Hematopoietic multipotent progenitor cell treated with erythropoietin and hydrocortisone succinate and interleukin-3 and kit ligand, for 17 days (in vitro differentiated cells): ENCODE measurements around the gene C1orf105.
"Not testable (repeated sequence)": the region's sequence is repeated elsewhere in the genome, so short reads cannot be mapped to it uniquely, and the experiment has no call there.

Source experiments
- DNase-seq: peaks from one replicate; pipeline ENCODE4 v3.0.0-alpha.2; 2015; ENCODE audit warnings: low spot score

C1orf105 gene

DNA sequence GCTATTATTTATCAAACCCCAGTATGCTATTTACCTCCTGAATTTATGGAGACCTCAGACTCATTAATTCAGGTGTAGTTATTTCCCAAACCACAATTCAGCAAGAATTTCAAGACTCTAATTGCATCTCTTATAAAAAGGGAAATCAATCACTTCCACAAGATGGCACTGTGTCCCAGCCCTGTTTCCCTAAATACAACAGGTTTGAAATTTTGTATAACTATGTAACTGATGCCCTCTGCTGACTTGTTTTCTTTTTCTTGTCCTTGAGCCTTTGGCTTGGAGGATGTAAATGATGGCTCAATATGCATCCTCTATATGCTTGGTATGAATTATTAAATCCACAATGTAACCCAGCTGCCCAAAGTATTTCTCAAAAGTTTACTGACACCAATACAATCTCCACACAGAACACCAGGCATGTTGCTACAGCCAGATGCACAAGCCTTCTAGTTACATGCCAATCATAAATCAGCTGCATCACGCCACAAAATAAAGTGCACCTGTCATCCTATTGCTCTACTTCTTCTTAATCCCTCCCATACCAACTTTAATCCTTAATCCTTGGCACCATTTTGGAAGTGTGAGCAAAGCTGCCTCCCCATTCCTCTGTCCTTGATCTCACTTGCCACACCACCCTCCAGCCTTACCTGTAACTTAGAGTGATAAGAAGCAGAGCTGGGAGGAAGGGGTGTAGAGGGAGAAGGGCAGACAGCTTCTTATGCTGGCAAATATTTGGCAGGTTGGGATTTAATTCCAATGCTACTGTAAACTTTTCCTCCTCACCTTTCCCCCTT is 9.0 kb downstream of the C1orf105 start:
- DNase-seq: peak; percentile 73

DNA sequence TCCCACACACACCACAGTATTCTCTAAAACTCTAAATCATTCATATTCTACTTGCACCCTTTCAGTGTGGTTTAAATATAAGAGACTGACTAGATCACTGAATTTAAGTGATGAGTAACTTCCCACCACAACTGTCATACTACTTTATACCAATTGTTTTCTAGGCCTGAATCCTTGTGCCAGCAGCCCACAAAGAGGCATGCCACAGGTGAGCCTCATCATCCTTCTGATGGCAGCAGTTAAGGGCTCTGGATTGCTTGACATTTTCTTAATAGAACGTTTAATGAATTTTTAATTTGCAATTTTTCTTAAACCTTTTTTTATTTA is 9.6 kb downstream of the C1orf105 start:
- DNase-seq: no peak

DNA sequence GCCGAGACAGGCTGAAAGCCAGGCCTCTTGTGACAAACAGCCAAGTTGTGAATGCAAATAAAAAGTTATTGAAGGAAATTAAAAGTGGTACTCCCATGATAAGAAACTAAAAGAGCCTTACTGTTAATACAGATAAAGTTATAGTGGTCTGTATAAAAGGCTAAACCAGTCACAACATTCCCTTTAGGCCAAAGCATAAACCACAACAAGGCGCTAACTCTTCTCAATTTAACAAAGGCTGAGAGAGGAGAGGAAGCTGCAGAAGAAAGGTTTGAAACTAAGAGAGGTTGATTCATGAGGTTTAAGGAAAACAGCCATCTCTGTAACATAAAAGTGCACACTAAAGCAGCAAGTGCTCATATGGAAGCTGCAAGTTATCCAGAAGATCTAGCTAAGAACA is 10.7 kb downstream of the C1orf105 start:
- DNase-seq: no peak

DNA sequence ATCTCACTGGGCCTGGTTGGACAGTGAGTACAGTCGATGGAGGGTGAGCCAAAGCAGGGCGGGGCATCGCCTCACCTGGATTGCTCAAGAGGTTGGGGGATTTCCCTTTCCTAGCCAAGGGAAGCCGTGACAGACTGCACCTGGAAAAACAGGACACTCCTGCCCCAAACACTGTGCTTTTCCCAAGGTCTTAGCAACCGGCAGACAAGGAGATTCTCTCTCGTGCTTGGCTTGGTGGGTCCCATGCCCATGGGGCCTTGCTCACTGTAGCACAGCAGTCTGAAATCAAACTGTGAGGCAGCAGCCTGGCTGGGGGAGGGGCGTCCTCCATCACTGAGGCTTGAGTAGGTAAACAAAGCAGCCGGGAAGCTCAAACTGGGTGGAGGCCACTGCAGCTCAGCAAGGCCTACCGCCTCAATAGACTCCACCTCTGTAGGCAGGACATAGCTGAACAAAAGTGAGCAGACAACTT is 11.3 kb downstream of the C1orf105 start:
- DNase-seq: no peak

DNA sequence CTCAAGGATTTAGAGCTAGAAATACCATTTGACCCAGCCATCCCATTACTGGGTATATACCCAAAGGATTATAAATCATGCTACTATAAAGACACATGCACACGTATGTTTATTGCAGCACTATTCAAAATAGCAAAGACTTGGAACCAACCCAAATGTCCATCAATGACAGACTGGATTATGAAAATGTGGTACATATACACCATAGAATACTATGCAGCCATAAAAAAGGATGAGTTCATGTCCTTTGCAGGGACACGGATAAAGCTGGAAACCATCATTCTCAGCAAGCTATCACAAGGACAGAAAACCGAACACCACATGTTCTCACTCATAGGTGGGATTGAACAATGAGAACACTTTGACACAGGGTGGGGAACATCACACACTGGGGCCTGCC is 16.7 kb downstream of the C1orf105 start:
- not testable (repeated sequence) for DNase-seq

DNA sequence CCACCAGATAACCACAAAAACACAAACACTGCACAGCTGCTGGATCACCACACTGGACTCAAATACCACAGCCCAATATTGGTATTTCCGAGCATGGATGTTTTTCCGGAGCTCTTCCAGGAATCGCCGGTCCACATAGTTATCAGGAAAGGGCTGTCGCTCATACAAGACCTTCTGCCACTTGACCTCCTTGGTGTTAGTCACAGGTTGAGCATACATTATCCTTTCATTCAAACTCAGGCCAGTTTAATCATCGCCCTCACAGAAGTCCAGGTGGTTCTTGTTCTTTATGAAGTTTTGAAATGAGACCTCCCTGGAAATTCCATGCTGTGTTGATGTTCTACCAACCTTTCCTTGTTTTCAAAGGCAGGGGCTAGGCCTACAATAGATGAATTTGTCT is 21.9 kb downstream of the C1orf105 start:
- no peak for DNase-seq

DNA sequence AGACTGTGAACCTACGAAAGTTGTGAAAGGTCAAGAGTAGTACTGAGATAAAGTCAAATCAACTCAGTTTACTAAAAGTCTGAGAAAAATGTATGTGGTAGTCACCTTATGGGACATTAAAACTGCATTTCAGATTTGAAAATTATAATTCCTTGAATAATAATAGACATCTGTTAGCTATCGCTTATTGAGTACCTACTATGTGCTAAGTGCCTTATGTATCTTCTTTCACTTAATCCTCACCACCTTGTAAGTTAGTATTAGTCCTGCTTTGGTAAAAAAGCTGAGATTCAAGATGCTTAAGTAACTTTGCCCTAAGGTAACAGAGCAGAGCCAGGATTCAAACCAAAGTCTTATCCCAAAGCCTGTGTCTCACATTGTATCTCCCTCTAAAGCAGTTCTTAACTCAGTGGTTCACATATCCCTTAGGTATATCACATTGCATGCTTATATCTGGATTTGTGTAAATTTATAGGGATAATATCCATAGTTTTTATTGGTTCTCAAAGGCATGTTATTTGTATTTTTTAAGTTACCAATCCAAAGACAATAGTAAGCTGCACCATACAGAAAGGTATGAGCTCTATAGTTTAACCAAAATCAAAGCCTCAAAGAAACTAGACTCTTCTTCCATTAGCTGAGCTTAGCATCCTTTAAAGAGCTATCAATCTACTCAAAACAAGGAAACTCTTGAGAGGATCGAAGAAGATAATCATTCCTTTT is 22.5 kb downstream of the C1orf105 start:
- no peak for DNase-seq

DNA sequence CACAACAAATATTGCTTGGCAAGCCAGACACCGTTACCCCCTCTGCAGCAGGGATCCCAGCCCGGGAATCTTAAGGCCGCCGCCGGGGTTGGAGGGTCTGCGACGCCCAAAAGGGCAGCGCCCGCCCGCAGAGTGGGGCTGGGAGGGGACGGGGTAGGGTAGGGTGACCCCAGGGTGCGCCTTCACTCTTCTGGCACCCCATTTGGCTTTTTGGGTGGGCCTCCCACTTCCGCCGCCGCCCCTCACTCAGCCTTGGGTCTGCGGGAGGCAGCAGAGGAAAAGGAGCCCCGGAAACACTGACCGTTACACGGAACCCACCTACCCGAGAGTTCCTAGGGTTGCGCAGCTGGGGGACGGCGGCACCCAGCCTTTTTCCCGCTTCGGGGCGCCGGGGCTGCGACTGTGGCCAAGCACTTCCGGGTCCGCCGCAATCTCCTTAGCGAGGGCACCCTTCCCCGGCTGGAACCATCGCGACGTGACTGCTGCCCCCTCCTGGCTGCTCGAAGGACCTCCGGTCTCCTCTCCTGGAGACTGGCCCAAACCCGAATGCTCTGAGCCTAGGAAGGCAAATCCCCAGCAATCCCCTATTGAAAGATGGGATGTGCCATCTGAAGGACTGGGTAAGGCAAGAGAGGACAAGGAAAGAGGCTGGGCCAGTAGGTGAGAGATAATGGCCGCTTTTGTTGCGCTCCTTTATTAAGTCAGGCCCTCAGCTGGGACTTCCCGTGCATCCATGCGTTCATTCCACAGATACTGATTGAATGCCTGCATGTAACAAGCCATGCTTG is 23.4 kb downstream of the C1orf105 start, which contains the start of gene PIGC:
TSS of gene PIGC (minus strand) at position 404 of the 788 bp plus-strand sequence. CDS start 1,447 bp downstream, outside the sequence.
- peak; percentile 88 for DNase-seq

DNA sequence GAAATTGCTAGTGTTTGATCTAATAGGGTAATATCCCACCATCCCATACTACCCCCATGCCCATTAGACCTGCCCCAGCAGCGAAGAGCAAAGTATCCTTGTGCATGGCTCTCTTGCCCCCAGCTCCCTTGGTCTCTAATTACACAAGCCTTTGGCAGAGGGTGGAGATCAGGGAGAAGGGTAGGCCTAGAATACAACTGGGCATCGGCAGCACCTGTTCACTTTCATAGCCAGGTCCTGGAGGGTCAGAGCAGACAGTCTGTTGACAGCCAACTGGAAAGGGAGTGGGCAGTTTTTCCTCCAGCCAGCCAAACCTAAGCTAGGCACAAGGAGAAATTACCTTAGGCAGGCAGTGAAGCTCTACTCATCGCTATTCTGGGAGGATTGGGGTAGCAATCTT is 26.1 kb downstream of the C1orf105 start:
- no peak for DNase-seq

DNA sequence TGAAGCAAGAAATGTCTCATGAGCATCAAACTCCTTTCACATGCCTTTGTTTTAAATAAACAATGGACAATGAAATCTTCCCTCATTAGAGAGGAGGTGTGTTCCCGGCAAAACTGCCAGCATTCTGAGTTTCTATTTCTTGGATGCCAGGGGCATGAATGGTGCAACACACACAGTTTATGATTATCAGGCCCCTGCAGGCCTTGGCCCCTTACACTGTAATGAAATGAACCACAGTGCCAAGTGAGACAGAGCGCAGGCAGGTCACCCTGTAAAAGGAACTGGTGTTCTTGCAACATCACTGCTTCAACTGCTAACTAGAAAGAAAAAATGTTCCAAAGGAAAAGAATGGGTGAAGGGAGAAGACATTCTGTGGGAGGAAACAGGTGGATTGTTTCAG is 27.2 kb downstream of the C1orf105 start:
- DNase-seq: peak; percentile 56

DNA sequence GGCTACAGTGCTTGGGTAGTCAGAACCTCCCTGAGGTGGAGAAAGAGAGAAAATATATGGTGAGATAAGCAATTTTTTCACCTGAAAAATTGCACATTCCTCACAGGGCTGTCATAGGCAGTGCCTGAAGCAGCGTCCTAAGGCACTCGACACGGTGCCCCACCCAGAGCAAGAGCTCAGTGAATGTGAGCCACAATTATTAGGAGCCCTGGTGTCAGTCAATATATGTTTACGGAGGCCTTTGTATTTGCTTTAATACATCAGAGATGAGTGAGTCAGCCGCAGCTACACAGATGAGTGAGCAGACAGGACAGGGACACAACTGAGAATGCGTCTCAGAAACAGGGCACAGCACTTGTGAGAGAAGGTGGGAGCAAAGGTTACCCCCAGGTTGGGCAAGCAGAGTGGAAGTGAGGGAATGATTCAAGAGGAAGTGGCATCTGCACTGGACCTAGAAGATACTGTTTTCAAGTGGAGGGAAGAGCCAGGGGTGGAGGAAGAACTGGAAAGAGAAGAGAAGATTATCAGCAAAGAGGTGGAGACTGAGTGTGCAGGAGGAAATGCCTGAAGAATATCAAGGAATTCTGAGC is 28.6 kb downstream of the C1orf105 start:
- DNase-seq: peak; percentile 41

DNA sequence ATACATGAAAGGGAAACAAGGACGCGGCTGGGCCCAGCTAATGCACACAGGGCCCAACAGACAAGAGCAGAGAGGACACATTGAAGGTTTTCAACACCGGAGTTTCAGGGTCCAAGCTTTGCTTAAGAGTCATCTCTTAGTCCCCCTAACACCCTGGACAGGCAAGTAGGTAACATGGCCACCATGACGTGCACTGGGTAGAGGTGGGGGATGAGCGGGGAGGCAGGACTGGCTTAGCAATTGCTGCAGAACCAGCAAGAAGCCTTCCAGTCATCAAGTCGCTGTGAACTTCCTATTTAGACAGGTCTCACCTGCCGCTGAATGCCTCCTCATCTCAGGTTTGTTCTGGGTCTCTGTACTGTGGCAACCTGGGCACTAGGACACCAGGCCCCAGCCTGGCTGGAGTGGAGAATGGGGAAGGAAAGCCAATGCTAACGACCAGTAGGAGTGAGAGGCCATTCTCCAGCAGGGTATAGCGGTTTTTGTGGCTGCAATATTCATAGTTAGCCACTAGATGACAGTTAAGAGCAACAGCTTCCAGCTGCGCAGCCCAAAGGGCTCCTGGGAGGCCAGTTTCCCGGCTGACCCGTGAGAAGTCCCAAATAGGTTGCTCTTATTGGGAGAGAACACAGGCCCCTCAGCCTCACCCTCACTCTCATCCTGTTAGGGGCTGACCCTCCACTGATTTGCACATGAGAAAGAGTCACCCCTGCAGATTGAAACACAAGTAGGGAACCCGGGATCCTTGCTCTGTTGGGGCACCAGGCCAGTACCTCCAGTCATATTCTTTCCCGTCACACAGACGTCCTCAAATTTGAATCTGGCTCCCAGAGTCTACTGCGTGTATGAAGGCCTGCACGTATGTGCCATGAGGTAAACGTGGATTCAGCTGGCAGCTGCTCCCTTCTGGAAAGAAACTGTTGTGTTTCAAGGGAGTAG is 29.4 kb downstream of the C1orf105 start:
- DNase-seq: peak; percentile 86

DNA sequence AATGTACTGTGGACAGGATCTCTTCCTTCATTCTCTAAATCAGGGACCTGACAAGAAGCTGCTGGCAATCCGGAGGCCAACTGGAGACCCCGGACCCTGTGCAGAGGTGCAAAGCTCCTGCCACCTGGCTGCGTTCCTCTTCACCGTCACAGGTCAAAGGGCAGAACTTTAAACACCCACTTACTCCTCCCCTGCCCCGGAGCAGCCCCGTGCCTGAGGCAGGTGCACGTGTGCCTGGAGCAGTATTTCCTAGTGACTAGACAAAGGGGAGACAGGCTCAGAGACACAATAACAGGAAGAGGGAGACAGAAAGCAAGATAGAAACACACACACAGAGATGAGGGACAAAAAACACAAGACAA is 30.0 kb downstream of the C1orf105 start:
- DNase-seq: no peak

DNA sequence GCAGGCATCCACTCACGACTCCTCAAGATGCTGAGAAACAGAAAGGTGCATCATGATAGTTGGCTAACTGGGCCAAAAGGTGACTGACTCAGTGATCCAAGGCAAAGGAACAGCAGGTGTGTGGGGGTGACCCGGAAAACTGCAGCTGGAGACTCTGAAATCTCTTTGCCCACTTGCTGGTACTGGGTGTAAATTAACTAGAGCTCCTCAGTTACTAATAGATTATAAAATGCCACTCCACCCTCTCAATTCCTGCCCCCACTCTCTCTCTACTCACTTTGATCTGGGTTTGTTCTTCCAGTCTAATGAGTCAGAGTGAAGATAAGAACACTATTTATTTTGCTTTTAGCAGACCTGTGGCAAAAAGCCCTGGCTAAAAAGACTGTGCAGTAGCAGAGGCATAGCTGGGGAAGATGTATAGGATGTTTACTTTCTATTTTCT is 30.5 kb downstream of the C1orf105 start:
- peak; percentile 83 for DNase-seq

DNA sequence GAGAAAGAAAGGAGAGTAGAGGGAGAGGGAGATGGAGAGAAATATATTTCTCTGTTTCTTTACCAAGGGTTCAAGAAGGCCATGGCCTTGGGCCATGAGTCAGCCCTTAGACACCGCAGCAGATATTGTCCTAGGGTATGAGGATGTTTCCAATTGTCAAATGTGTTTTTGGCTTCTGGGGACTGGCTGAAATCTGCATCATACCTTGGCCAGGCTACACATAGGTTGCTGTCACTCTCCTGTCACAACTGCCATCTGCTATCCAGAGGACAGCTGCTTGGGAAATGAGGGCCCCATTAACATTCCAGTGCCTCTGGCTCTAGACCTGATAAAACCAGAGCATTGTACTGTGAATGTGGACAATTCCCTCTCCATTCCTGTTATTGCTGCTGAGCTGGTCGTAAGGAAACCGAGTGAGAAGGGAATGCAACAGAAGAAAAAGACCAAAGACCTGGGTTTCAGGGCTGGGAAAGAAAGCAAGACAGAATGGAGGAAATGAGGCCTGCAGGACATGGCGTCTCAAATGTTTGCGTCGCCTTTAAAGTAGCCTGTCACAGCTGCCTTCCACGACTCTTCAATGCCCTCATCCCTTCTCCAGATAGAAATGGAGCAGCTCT is 32.2 kb downstream of the C1orf105 start:
- DNase-seq: peak; percentile 42

DNA sequence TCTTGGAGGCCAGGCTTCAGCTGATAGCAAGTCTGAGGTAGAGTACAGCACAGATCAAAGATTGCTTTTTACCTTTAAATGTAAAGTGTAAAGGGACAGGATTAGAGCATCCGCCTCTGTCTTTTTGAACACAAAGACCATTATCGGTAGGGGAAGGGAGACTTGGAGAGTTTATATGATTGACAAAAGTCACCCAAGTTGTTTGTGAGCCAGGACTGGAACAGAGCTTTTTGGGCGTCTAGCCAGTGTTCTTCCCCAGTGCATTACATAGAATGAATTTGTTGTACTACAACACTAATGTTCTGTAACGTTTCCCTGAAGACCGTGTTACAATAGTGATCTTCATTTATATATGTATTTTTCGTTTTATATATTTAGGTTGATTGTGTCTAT is 32.7 kb downstream of the C1orf105 start:
- DNase-seq: peak; percentile 67

DNA sequence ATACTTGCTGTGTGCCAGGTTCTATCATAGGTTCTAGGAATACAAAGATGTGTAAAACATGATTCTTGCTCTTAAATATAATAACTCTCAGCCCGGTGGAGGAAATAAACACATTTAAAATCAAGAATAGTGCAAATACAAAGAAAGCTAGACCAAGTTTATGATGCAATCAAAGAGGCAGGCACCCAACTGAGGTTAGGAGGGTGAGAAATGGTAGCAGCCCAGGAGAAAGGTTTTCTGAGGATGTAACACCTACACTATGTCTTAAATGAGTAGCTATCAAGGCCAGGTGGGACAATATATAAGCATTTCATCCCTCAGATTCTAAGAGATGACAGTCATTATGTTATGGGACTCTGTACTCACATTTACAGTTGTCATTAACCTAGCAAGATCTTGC is 33.1 kb downstream of the C1orf105 start:
- peak; percentile 44 for DNase-seq

DNA sequence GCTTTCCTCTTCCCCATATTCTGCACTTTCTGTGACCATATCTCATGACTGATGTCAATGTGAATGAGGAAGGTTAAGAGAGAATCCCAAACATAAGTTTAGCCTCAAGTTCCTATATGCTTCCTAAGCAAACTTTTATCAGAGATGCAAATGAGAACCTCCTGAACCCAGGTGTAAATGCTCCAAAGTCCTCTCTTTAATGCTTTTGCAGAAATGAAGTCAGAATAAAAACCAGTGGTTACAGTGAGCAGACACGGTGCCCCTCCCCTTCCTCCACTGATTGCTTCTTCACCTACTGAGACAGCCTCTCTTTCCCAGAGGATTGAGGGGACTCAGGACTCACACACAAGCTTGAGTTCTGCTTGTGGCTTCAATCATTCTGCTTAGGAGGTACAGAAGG is 35.0 kb downstream of the C1orf105 start:
- peak; percentile 52 for DNase-seq

DNA sequence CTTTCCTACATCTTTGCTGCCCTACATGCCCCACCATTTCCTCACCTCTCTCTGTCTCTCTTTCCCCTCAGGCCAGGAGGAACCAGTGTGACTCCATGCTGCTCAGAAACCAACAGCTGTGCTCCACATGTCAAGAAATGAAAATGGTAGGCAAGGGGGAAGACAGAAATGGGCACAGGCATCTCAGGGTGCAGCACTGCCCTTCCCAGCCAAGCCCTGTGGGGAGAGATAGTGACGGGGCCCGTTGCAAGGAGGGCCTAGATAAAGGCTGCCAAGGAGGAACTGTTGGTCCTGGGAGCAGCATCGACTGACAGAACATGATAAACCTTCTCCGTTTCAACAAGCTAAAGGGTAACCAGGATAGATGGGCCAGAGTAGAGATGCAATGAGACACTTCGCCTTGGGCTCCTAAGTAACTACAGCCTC is 35.9 kb downstream of the C1orf105 start:
- DNase-seq: peak; percentile 91

DNA sequence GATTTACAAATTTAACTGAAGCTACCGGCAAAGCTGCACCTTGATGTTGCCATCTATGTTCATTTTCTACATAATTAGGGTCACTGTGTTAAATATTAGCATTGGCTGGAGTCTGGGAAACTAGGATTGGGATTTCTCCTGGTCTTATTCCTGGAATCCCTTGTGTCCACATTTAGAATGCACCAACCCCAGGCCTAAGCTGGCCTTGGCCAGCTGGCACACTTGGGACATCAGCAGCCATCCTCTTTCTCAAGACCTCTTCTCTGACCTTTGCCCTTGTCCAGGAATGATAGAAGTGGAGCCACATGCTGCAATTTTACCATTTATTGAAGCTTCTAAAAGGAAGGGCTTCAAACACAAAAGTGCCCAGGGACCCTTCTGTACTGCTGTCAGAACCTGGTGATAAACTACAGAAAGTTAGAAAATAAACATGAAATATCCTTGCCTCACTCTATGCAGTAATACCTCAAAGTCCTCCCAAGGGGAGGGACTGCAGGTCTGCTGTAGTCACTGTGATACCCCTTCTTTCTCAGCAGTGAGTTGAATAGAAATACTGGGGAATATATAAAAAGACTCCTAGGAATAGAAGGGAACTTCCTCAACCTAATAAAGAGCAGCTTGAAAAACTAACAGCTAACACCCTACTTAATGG is 37.1 kb downstream of the C1orf105 start:
- DNase-seq: no peak
